ENCODE measurements around the gene LDHD.

- TF ChIP-seq, protein P1, sequence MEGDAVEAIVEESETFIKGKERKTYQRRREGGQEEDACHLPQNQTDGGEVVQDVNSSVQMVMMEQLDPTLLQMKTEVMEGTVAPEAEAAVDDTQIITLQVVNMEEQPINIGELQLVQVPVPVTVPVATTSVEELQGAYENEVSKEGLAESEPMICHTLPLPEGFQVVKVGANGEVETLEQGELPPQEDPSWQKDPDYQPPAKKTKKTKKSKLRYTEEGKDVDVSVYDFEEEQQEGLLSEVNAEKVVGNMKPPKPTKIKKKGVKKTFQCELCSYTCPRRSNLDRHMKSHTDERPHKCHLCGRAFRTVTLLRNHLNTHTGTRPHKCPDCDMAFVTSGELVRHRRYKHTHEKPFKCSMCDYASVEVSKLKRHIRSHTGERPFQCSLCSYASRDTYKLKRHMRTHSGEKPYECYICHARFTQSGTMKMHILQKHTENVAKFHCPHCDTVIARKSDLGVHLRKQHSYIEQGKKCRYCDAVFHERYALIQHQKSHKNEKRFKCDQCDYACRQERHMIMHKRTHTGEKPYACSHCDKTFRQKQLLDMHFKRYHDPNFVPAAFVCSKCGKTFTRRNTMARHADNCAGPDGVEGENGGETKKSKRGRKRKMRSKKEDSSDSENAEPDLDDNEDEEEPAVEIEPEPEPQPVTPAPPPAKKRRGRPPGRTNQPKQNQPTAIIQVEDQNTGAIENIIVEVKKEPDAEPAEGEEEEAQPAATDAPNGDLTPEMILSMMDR (IDR thresholded peaks at IDR 0.05) = no peak
- TF ChIP-seq POLR2A (IDR thresholded peaks at IDR 0.05) = no peak
These were observed 1.4 kb downstream of the LDHD start for GRCh38 chr16:75114946-75115825.
